ENCODE measurements around the gene CRNKL1. TPM values are rescaled to one million over a fixed set of nuclear protein-coding genes. Genes with fewer than 3 reads are reported as not detected.

Gene CRNKL1
- total RNA-seq, 1 experiment from 2014 or later: 20.4 TPM

GRCh38 chr20:20003031-20003954 is 49.0 kb downstream of the CRNKL1 start:
- Histone ChIP-seq H3K36me3 (ENCODE audit: control insufficient read depth in 1 of 2, insufficient read depth in 2 of 2, low read length in 2 of 2) (no peaks in the 10 kb centered on the region), H3K9ac (ENCODE audit: low read length) (no peak overlapping the region), H3K9me2 (ENCODE audit: insufficient read depth) (no peaks in the 10 kb centered on the region), H3K27ac (ENCODE audit: low read depth, low read length) (no peak overlapping the region), H2AFZ (ENCODE audit: low read depth, low read length, poor library complexity, severe bottlenecking) (no peak overlapping the region), H3K79me2 (ENCODE audit: insufficient read depth, low read length) (no peaks in the 10 kb centered on the region), H4K20me1 (ENCODE audit: insufficient read depth) (no peaks in the 10 kb centered on the region), H3K4me3 (replicated peaks in 1 of 2; ENCODE audit: low read depth in 1 of 2, low read length in 2 of 2) (no peak overlapping the region), H3K4me2 (ENCODE audit: low read length) (peak overlapping the region; percentile 19; the same call in 1 of the 2 replicates), H3K9me3 (ENCODE audit: control insufficient read depth in 1 of 2, insufficient read depth in 1 of 2, low read depth in 1 of 2, low read length in 2 of 2) (no peaks in the 10 kb centered on the region), H3K27me3 (ENCODE audit: insufficient read depth, low read length) (no peaks in the 10 kb centered on the region; the same call in 1 of the 2 replicates), H3K4me1 (ENCODE audit: control insufficient read depth in 1 of 2, insufficient read depth in 2 of 2, low read length in 2 of 2) (peaks cover 3 to 10% of the 10 kb centered on the region in 2 experiments; a peak in 2 of 4 replicates)
- intact Hi-C loops (cut with micrococcal nuclease): no loop called here
- ChIA-PET CTCF (interaction anchor here (1.4 kb wide), 1 partner anchor 10 kb away, joined by 7 read pairs; no protein-coding TSS in a partner anchor), POLR2A (no interaction called here), RAD21 (ENCODE audit: low non-redundant PET in 1 of 2, low total read pairs in 2 of 2, uncharacterized antibody in 2 of 2, unreplicated experiment in 2 of 2) (no interaction called here)
- ATAC-seq (no peak), DNase-seq (ENCODE audit: low read depth, low spot score) (no peak)
- TF ChIP-seq ZFX (IDR thresholded peaks at IDR 0.05): no peak
- no peak for TF ChIP-seq ATF3 (IDR thresholded peaks at IDR 0.05)
- no peak for TF ChIP-seq CTCF (IDR thresholded peaks at IDR 0.05 in 2 of 3, conservative IDR thresholded peaks at IDR 0.05 in 1 of 3; ENCODE audit: borderline replicate concordance in 1 of 3, insufficient read depth in 1 of 3, low read depth in 2 of 3, low read length in 2 of 3)
- TF ChIP-seq EZH2 (IDR thresholded peaks at IDR 0.05): no peak
- no peak for TF ChIP-seq EGR1 (IDR thresholded peaks at IDR 0.05; ENCODE audit: low read depth)
- no peak for TF ChIP-seq ELF1 (IDR thresholded peaks at IDR 0.05; ENCODE audit: borderline replicate concordance, low read depth)
- no peak for TF ChIP-seq CBX3 (IDR thresholded peaks at IDR 0.05; ENCODE audit: low read depth)
- TF ChIP-seq CEBPB (IDR thresholded peaks at IDR 0.05; ENCODE audit: low read depth): no peak
- no peak for TF ChIP-seq ZNF274 (IDR thresholded peaks at IDR 0.05; ENCODE audit: low read depth, low read length)
- TF ChIP-seq RAD21 (IDR thresholded peaks at IDR 0.05; ENCODE audit: low read depth): no peak
- TF ChIP-seq JUND (IDR thresholded peaks at IDR 0.05): no peak
- no peak for TF ChIP-seq ZBTB33 (IDR thresholded peaks at IDR 0.05; ENCODE audit: extremely low read depth, insufficient replicate concordance, low read length)
- TF ChIP-seq TCF7L2 (IDR thresholded peaks at IDR 0.05; ENCODE audit: borderline replicate concordance, extremely low read depth, insufficient read depth, insufficient read length): no peak
- no peak for TF ChIP-seq SP1 (IDR thresholded peaks at IDR 0.05; ENCODE audit: low read depth)
- BruUV-seq (replicated peaks): no TSS peak
